C4-2B (cell line): ENCODE measurements around the gene VSTM2L.

Experiments used
- H3K27ac ChIP-seq: fragments of 450-650 bp; 2 replicates; pipeline ENCODE4 v1.5.1; 2017
- CTCF ChIP-seq: fragments of 450-650 bp; conservative IDR thresholded peaks from 2 replicates; pipeline ENCODE4 v1.5.1; 2017; ENCODE audit warnings: mild to moderate bottlenecking
- ZFX ChIP-seq: fragments of 450-650 bp; IDR thresholded peaks from 2 replicates; pipeline ENCODE4 v1.6.1; 2017

The VSTM2L gene

GRCh38 chr20:37968841-37969401 lies 66.0 kb downstream of the VSTM2L start:
- no peak for TF ChIP-seq CTCF
- no peak overlapping the region for H3K27ac ChIP-seq

GRCh38 chr20:37969949-37970855 lies 67.3 kb downstream of the VSTM2L start:
- TF ChIP-seq ZFX: no peak
- no peak for TF ChIP-seq CTCF
- H3K27ac ChIP-seq: no peak overlapping the region

GRCh38 chr20:37970856-37971245 lies 67.9 kb downstream of the VSTM2L start:
- H3K27ac ChIP-seq: no peak overlapping the region
- no peak for TF ChIP-seq CTCF
- TF ChIP-seq ZFX: no peak

GRCh38 chr20:37971561-37972127 lies 68.7 kb downstream of the VSTM2L start:
- no peak overlapping the region for H3K27ac ChIP-seq
- TF ChIP-seq CTCF: no peak
- TF ChIP-seq ZFX: no peak

GRCh38 chr20:37972256-37973058 lies 69.5 kb downstream of the VSTM2L start:
- H3K27ac ChIP-seq: no peak overlapping the region

More at GRCh38 chr20:37972256-37973058, 69.5 kb downstream of the VSTM2L start:
- TF ChIP-seq ZFX (no peak), CTCF (no peak)
